Panc1 (cell line): ENCODE results near the gene DARS2. TPM values are rescaled to one million over a fixed set of nuclear protein-coding genes. Genes with fewer than 3 reads are reported as not detected.

Experiments
- ATAC-seq: fragments of 200-7000 bp; cut with Tn5 transposase; 2 replicates; pipeline ENCODE4 v1.9.1; 2020; ENCODE audit warnings: mild to moderate bottlenecking, moderate library complexity
- BruUV-seq: library from RNA; stranded (reverse); fragments of 400-500 nt; replicated peaks from 2 replicates; lab custom pipeline; 2021; lab: Mats Ljungman, UMichigan
- CTCF ChIA-PET: fragments of 300-600 bp; sonication (Branson Sonifier 250); formaldehyde crosslinking; loops from one replicate; lab custom pipeline; 2022; ENCODE audit warnings: antibody characterized with exemption; lab: Charles Lee
- POLR2A ChIA-PET: fragments of 300-600 bp; sonication (Branson Sonifier 250); formaldehyde crosslinking; loops from one replicate; lab custom pipeline; 2022; ENCODE audit warnings: antibody characterized with exemption; lab: Charles Lee
- DNase-seq: peaks from one replicate; pipeline ENCODE4 v3.0.0-alpha.2; 2010; ENCODE audit warnings: low read depth, low spot score
- H3K27ac ChIP-seq: 2 replicates; pipeline ENCODE4 v1.5.1; 2011; ENCODE audit warnings: mild to moderate bottlenecking, low read length, inconsistent platforms
- H3K27me3 ChIP-seq: fragments of 200-500 bp; sonication (Bioruptor generic); 2 replicates; pipeline ENCODE4 v1.6.0; 2014; ENCODE audit warnings: low read length, inconsistent platforms; ENCODE audit not compliant: control insufficient read depth, insufficient read depth
- H3K36me3 ChIP-seq: fragments of 200-500 bp; sonication (Bioruptor generic); 2 replicates; pipeline ENCODE4 v1.5.1; 2014; ENCODE audit warnings: inconsistent platforms, mild to moderate bottlenecking, low read length, moderate library complexity; ENCODE audit not compliant: control insufficient read depth, insufficient read depth
- H3K4me1 ChIP-seq: 2 replicates; pipeline ENCODE4 v1.5.1; 2011; ENCODE audit warnings: inconsistent platforms, mild to moderate bottlenecking, low read length, moderate library complexity; ENCODE audit not compliant: control insufficient read depth, insufficient read depth
- H3K4me3 ChIP-seq, 2 experiments: 2 replicates each; pipeline ENCODE4 v1.5.1; 2011 to 2012; ENCODE audit warnings: low read depth in 2 of 2, low read length in 2 of 2, mild to moderate bottlenecking in 2 of 2, inconsistent platforms in 1 of 2, moderate library complexity in 1 of 2
- H3K9me3 ChIP-seq: fragments of 200-500 bp; sonication (Bioruptor generic); 2 replicates; pipeline ENCODE4 v1.5.1; 2014; ENCODE audit warnings: low read depth, mild to moderate bottlenecking, inconsistent platforms, low read length, moderate library complexity; ENCODE audit not compliant: control insufficient read depth, insufficient read depth
- CTCF ChIP-seq: fragments of 450-650 bp; IDR thresholded peaks from 2 replicates; pipeline ENCODE4 v1.5.1; 2017; ENCODE audit warnings: mild to moderate bottlenecking
- POLR2AphosphoS5 ChIP-seq: IDR thresholded peaks from 2 replicates; pipeline ENCODE4 v1.6.1; 2012; ENCODE audit warnings: mild to moderate bottlenecking, low read depth, low read length, moderate library complexity
- SIN3A ChIP-seq: IDR thresholded peaks from 2 replicates; pipeline ENCODE4 v1.6.1; 2012; ENCODE audit warnings: low read depth, mild to moderate bottlenecking, low read length, moderate library complexity, borderline replicate concordance; ENCODE audit not compliant: insufficient read depth
- TCF7L2 ChIP-seq: IDR thresholded peaks from 2 replicates; pipeline ENCODE4 v1.6.1; 2011; ENCODE audit warnings: mild to moderate bottlenecking, low read depth, low read length, inconsistent platforms
- in situ Hi-C: cut with HindIII; loops from 2 replicates; pipeline ENCODE4 v1.10.0; 2016; ENCODE audit warnings: low sequenced_read_pairs, low pct_unique_long_range_greater_than_20kb
- intact Hi-C: fragments of 100-400 bp; cut with micrococcal nuclease; formaldehyde crosslinking; loops from one replicate; pipeline ENCODE4 v1.10.0; 2022; ENCODE audit not compliant: unreplicated experiment
- total RNA-seq: library from RNA; stranded (reverse); gene quantifications from one replicate; pipeline ENCODE4 v1.2.1, GENCODE V29; 2021; ENCODE audit not compliant: unreplicated experiment
- TF ChIP-seq, protein P1 (sequence below), 2 experiments: IDR thresholded peaks; 2 replicates each; pipeline ENCODE4 v1.6.1; 2011 to 2012; ENCODE audit warnings: low read depth in 2 of 2, control low read depth in 1 of 2, low read length in 1 of 2, mild to moderate bottlenecking in 1 of 2, moderate library complexity in 1 of 2; ENCODE audit not compliant: insufficient read depth in 1 of 2

Gene DARS2
- total RNA-seq, 1 experiment from 2014 or later: 28.8 TPM

DNA sequence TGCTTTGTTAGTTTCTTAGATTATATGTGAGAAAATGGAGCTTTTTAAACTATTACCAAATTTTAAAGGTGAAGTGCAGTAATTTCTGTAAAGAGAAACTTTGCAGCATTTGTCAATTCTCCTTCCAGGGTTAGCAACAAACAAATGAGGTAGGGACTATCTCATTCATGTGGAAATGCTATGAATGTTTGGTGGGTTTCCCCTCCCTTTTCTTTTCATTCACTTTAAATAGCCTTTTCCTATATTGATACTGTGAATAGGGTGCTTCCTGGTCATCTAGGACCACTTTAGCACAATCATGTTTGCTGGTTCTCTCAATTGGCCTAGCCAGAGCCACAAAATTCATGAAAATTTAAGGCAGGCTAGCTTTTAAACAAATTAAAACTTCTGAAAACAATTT, 64.3 kb downstream of the DARS2 start:
- intact Hi-C loops (no loop called here), in situ Hi-C loops (no loop called here)
- Histone ChIP-seq H3K27ac (no peak overlapping the region), H3K36me3 (peaks cover 5% of the 10 kb centered on the region; the same call in 1 of the 2 replicates), H3K27me3 (no peaks in the 10 kb centered on the region), H3K4me1 (no peaks in the 10 kb centered on the region), H3K9me3 (no peaks in the 10 kb centered on the region), H3K4me3 (no peak overlapping the region)
- no TSS peak for BruUV-seq
- ChIA-PET POLR2A (no interaction called here), CTCF (no interaction called here)
- ATAC-seq: no peak
- DNase-seq: no peak
- TF ChIP-seq, protein P1, sequence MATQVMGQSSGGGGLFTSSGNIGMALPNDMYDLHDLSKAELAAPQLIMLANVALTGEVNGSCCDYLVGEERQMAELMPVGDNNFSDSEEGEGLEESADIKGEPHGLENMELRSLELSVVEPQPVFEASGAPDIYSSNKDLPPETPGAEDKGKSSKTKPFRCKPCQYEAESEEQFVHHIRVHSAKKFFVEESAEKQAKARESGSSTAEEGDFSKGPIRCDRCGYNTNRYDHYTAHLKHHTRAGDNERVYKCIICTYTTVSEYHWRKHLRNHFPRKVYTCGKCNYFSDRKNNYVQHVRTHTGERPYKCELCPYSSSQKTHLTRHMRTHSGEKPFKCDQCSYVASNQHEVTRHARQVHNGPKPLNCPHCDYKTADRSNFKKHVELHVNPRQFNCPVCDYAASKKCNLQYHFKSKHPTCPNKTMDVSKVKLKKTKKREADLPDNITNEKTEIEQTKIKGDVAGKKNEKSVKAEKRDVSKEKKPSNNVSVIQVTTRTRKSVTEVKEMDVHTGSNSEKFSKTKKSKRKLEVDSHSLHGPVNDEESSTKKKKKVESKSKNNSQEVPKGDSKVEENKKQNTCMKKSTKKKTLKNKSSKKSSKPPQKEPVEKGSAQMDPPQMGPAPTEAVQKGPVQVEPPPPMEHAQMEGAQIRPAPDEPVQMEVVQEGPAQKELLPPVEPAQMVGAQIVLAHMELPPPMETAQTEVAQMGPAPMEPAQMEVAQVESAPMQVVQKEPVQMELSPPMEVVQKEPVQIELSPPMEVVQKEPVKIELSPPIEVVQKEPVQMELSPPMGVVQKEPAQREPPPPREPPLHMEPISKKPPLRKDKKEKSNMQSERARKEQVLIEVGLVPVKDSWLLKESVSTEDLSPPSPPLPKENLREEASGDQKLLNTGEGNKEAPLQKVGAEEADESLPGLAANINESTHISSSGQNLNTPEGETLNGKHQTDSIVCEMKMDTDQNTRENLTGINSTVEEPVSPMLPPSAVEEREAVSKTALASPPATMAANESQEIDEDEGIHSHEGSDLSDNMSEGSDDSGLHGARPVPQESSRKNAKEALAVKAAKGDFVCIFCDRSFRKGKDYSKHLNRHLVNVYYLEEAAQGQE (IDR thresholded peaks at IDR 0.05; ENCODE audit: insufficient read depth in 1 of 2, low read depth in 2 of 2, low read length in 1 of 2): no peak
- no peak for TF ChIP-seq TCF7L2
- no peak for TF ChIP-seq CTCF
- no peak for TF ChIP-seq POLR2AphosphoS5
- TF ChIP-seq SIN3A: no peak

- H3K27ac ChIP-seq: no peak overlapping the region
- intact Hi-C loops: no loop called here
- no peaks in the 10 kb centered on the region for H3K4me1 ChIP-seq
- peaks cover 5% of the 10 kb centered on the region; the same call in 1 of the 2 replicates for H3K36me3 ChIP-seq
- TF ChIP-seq SIN3A (no peak), TCF7L2 (no peak), POLR2AphosphoS5 (no peak), CTCF (no peak)
- TF ChIP-seq, protein P1 (IDR thresholded peaks at IDR 0.05; ENCODE audit: insufficient read depth in 1 of 2, low read depth in 2 of 2, low read length in 1 of 2): no peak
- DNase-seq (no peak), ATAC-seq (no peak)
- ChIA-PET CTCF (no interaction called here), POLR2A (no interaction called here)
- in situ Hi-C loops: no loop called here
- no peaks in the 10 kb centered on the region for H3K27me3 ChIP-seq
- H3K4me3 ChIP-seq: no peak overlapping the region
- no peaks in the 10 kb centered on the region for H3K9me3 ChIP-seq
- BruUV-seq: no TSS peak
Observed at GRCh38 chr1:173889885-173890284, 65.4 kb downstream of the DARS2 start.
